SU-DHL-6 (cell line): Measurements from ENCODE around the gene NUTM1.
A peak's percentile ranks its signal among the peaks of the same experiment; 100 is the strongest.

Source experiments
- H2AFZ ChIP-seq: fragments of 200-600 bp; sonication (generic); 2 replicates; pipeline ENCODE4 v1.6.1; 2014; ENCODE audit warnings: low read depth, mild to moderate bottlenecking, moderate library complexity, mixed read lengths, antibody characterized with exemption, low read length; ENCODE audit not compliant: severe bottlenecking
- H3F3A ChIP-seq: fragments of 200-600 bp; shearing (Covaris generic); 2 replicates; pipeline ENCODE4 v1.6.0; 2016; ENCODE audit warnings: antibody characterized with exemption, mild to moderate bottlenecking; ENCODE audit not compliant: insufficient read depth
- H3K27ac ChIP-seq: fragments of 200-600 bp; sonication (generic); 2 replicates; pipeline ENCODE4 v1.5.1; 2016; ENCODE audit warnings: low read depth, mild to moderate bottlenecking, low read length, moderate library complexity, mixed read lengths
- H3K27me3 ChIP-seq: fragments of 200-600 bp; sonication (generic), shearing (Covaris generic); 2 replicates; pipeline ENCODE4 v1.6.0; 2014; ENCODE audit warnings: mild to moderate bottlenecking, low read length
- H3K36me3 ChIP-seq: fragments of 200-600 bp; sonication (generic); 2 replicates; pipeline ENCODE4 v1.6.1; 2014; ENCODE audit warnings: mild to moderate bottlenecking, low read length, mixed read lengths
- H3K4me2 ChIP-seq: fragments of 300-600, 200-600 bp; shearing (Covaris generic), sonication (generic); 2 replicates; pipeline ENCODE4 v1.6.0; 2014; ENCODE audit warnings: low read length, low read depth, mild to moderate bottlenecking; ENCODE audit not compliant: poor library complexity, severe bottlenecking
- H3K4me3 ChIP-seq: fragments of 200-600 bp; sonication (generic); 2 replicates; pipeline ENCODE4 v1.5.1; 2014; ENCODE audit warnings: antibody characterized with exemption, low read length, mild to moderate bottlenecking, mixed read lengths; ENCODE audit not compliant: insufficient read depth, poor library complexity, severe bottlenecking
- H3K79me2 ChIP-seq: fragments of 200-600 bp; sonication (generic); 2 replicates; pipeline ENCODE4 v1.6.1; 2014; ENCODE audit warnings: mild to moderate bottlenecking, low read length, moderate library complexity; ENCODE audit not compliant: insufficient read depth
- H3K9ac ChIP-seq: fragments of 200-600 bp; sonication (generic); 2 replicates; pipeline ENCODE4 v1.7.0; 2014; ENCODE audit warnings: mild to moderate bottlenecking, low read length
- H3K9me2 ChIP-seq: fragments of 200-600 bp; sonication (generic); replicated peaks from 2 replicates; pipeline ENCODE4 v1.6.1; 2014; ENCODE audit warnings: low read length; ENCODE audit not compliant: insufficient read depth
- H3K9me3 ChIP-seq: fragments of 200-600 bp; sonication (generic); 2 replicates; pipeline ENCODE4 v1.6.1; 2014; ENCODE audit warnings: low read length, mixed read lengths; ENCODE audit not compliant: insufficient read depth
- H4K20me1 ChIP-seq: fragments of 200-600 bp; sonication (generic); 2 replicates; pipeline ENCODE4 v1.6.1; 2014; ENCODE audit warnings: low read depth, mild to moderate bottlenecking, antibody characterized with exemption, low read length, moderate library complexity, mixed read lengths
- CTCF ChIP-seq: fragments of 200-600 bp; sonication (generic); IDR thresholded peaks from one replicate; pipeline ENCODE4 v1.5.1; 2017; ENCODE audit warnings: antibody characterized with exemption, mild to moderate bottlenecking, low read length, moderate library complexity; ENCODE audit not compliant: insufficient read depth, poor library complexity, severe bottlenecking
- EZH2phosphoT487 ChIP-seq: fragments of 200-600 bp; sonication (generic), shearing (Covaris generic); conservative IDR thresholded peaks from 2 replicates; pipeline ENCODE4 v1.6.1; 2018; ENCODE audit warnings: mild to moderate bottlenecking, antibody characterized with exemption, low read length, moderate library complexity, mixed read lengths

Gene NUTM1

DNA sequence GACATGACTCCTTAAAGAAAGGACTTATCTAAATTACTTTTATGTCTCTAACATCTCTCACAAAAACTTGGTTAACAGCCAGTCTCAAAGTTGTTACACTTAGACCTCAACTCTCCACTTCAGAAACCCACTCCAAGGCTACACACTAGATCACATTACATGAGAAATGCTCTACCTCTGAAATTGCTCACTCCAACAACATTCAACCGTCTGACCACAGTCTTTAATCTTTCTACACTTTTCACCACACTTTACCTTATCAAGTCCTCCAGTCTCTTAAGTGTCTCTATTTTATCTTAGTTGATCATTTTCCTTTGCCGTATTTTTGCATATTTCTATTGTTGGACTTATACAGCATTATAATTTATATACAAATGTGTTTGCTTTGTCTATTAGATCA lies 11.3 kb upstream of the NUTM1 start:
- Histone ChIP-seq H4K20me1 (no peaks in the 10 kb centered on the region), H3K79me2 (no peaks in the 10 kb centered on the region), H3K27me3 (no peaks in the 10 kb centered on the region), H3F3A (no peaks in the 10 kb centered on the region), H3K9me2 (no peaks in the 10 kb centered on the region), H3K36me3 (no peaks in the 10 kb centered on the region), H3K4me2 (no peak overlapping the region), H3K9me3 (no peaks in the 10 kb centered on the region), H3K4me3 (no peak overlapping the region), H3K9ac (no peak overlapping the region), H2AFZ (peak overlapping the region; percentile 42), H3K27ac (no peak overlapping the region)
- TF ChIP-seq CTCF (no peak), EZH2phosphoT487 (no peak)

DNA sequence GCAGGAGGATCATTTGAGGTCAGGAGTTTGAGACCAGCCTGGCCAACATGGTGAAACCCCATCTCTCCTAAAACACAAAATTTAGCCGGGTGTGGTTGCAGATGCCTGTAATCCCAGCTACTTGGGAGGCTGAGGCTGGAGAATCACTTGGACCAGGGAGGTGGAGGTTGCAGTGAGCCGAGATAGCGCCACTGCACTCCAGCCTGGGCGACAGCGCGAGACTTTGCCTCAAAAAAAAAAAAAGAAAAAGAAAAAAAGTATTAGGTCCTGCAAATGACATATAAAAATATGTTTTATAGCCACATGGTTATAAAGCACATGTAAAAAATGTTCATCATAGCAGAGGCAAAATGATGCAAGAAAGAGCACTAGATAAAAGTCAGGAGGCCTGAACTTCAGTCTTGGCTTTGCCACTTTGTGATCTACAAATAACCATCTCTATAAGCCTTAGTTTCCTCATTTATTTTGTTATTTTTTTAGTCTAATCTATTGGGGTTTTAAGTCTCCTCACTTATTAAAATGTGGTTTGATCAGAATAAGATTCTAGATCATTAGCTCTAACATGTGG lies 10.5 kb upstream of the NUTM1 start:
- H3K9me2 ChIP-seq = no peaks in the 10 kb centered on the region
- no peaks in the 10 kb centered on the region for H3K79me2 ChIP-seq
- H3K27ac ChIP-seq = no peak overlapping the region
- TF ChIP-seq EZH2phosphoT487 = no peak
- no peaks in the 10 kb centered on the region for H4K20me1 ChIP-seq
- H3F3A ChIP-seq = no peaks in the 10 kb centered on the region
- H3K4me2 ChIP-seq = no peak overlapping the region
- no peaks in the 10 kb centered on the region for H3K36me3 ChIP-seq
- no peaks in the 10 kb centered on the region for H3K27me3 ChIP-seq
- H3K9ac ChIP-seq = no peak overlapping the region
- no peaks in the 10 kb centered on the region for H3K9me3 ChIP-seq
- H2AFZ ChIP-seq = no peak overlapping the region
- H3K4me3 ChIP-seq = no peak overlapping the region

GRCh38 chr15:34334672-34335071 lies 8.4 kb upstream of the NUTM1 start:
- H3K79me2 ChIP-seq = no peaks in the 10 kb centered on the region

More at GRCh38 chr15:34334672-34335071, 8.4 kb upstream of the NUTM1 start:
- Histone ChIP-seq H3K9me2 (no peaks in the 10 kb centered on the region), H4K20me1 (no peaks in the 10 kb centered on the region), H2AFZ (no peak overlapping the region), H3K36me3 (no peaks in the 10 kb centered on the region), H3F3A (peaks cover 12% of the 10 kb centered on the region; the same call in 1 of the 2 replicates), H3K9ac (no peak overlapping the region), H3K4me2 (no peak overlapping the region), H3K4me3 (no peak overlapping the region), H3K27ac (no peak overlapping the region), H3K9me3 (no peaks in the 10 kb centered on the region), H3K27me3 (no peaks in the 10 kb centered on the region)
- no peak for TF ChIP-seq EZH2phosphoT487
- TF ChIP-seq CTCF = no peak
